Hepatocyte (in vitro differentiated cells): ENCODE results near the gene DENND2D.

ENCODE experiments used
- CTCF ChIP-seq: fragments of 200-600 bp; sonication (generic); IDR thresholded peaks from 2 replicates; pipeline ENCODE4 v1.5.1; 2016; ENCODE audit warnings: antibody characterized with exemption, mild to moderate bottlenecking; ENCODE audit not compliant: poor library complexity
- EZH2 ChIP-seq: fragments of 200-600 bp; sonication (generic); IDR thresholded peaks from 2 replicates; pipeline ENCODE4 v1.6.1; 2016; ENCODE audit warnings: antibody characterized with exemption, mild to moderate bottlenecking, borderline replicate concordance

- no peak for TF ChIP-seq CTCF
- TF ChIP-seq EZH2 = no peak
Observed at GRCh38 chr1:111172463-111172862, 28.0 kb downstream of the DENND2D start.
